KMS-11 (cell line): ENCODE results near the gene FARS2.

Source experiments
- H2AFZ ChIP-seq: fragments of 200-600 bp; sonication (generic); 2 replicates; pipeline ENCODE4 v1.6.1; 2016; ENCODE audit warnings: antibody characterized with exemption, mixed run types, low read depth
- H3K27ac ChIP-seq: fragments of 200-600 bp; sonication (generic); 2 replicates; pipeline ENCODE4 v1.6.1; 2016; ENCODE audit warnings: mild to moderate bottlenecking, mixed run types
- H3K27me3 ChIP-seq: fragments of 200-600 bp; sonication (generic); 2 replicates; pipeline ENCODE4 v1.6.1; 2017; ENCODE audit warnings: mild to moderate bottlenecking, low read depth, mixed run types, moderate library complexity; ENCODE audit not compliant: insufficient read depth
- H3K36me3 ChIP-seq: fragments of 200-600 bp; sonication (generic); 2 replicates; pipeline ENCODE4 v1.6.1; 2017; ENCODE audit warnings: mild to moderate bottlenecking, mixed run types; ENCODE audit not compliant: insufficient read depth
- H3K4me1 ChIP-seq: fragments of 200-600 bp; sonication (generic); 2 replicates; pipeline ENCODE4 v1.6.1; 2016; ENCODE audit warnings: mild to moderate bottlenecking, low read depth, mixed run types; ENCODE audit not compliant: poor library complexity, severe bottlenecking
- H3K4me2 ChIP-seq: fragments of 200-600 bp; sonication (generic); 2 replicates; pipeline ENCODE4 v1.7.0; 2016; ENCODE audit warnings: mild to moderate bottlenecking, mixed run types
- H3K4me3 ChIP-seq: fragments of 200-600 bp; sonication (generic); IDR thresholded peaks from 2 replicates; pipeline ENCODE4 v1.6.1; 2017; ENCODE audit warnings: low read depth, low read length, mixed read lengths; ENCODE audit not compliant: insufficient read depth
- H3K79me2 ChIP-seq: fragments of 200-600 bp; sonication (generic); 2 replicates; pipeline ENCODE4 v1.6.1; 2016; ENCODE audit warnings: low read depth, mixed run types; ENCODE audit not compliant: insufficient read depth
- H3K9ac ChIP-seq: fragments of 200-600 bp; sonication (generic); 2 replicates; pipeline ENCODE4 v1.6.1; 2016; ENCODE audit warnings: mild to moderate bottlenecking, mixed run types
- H4K20me1 ChIP-seq: fragments of 200-600 bp; sonication (generic); 2 replicates; pipeline ENCODE4 v1.6.1; 2016; ENCODE audit warnings: mild to moderate bottlenecking, mixed run types; ENCODE audit not compliant: insufficient read depth
- CTCF ChIP-seq: fragments of 200-600 bp; sonication (generic); conservative IDR thresholded peaks from 2 replicates; pipeline ENCODE4 v1.6.1; 2017; ENCODE audit warnings: low read depth, mild to moderate bottlenecking, antibody characterized with exemption, low read length, moderate library complexity, mixed read lengths

FARS2 gene

GRCh38 chr6:5504078-5504477 lies 242.8 kb downstream of the FARS2 start:
- Histone ChIP-seq H3K36me3 (no peaks in the 10 kb centered on the region), H4K20me1 (no peaks in the 10 kb centered on the region), H3K27ac (no peak overlapping the region), H2AFZ (no peak overlapping the region), H3K4me1 (no peaks in the 10 kb centered on the region), H3K4me2 (no peak overlapping the region), H3K9ac (no peak overlapping the region), H3K79me2 (no peaks in the 10 kb centered on the region), H3K4me3 (no peak overlapping the region), H3K27me3 (no peaks in the 10 kb centered on the region)
- TF ChIP-seq CTCF, result no peak

- TF ChIP-seq CTCF, result no peak
- H2AFZ ChIP-seq, result no peak overlapping the region
- no peaks in the 10 kb centered on the region for H3K79me2 ChIP-seq
- no peaks in the 10 kb centered on the region for H3K4me1 ChIP-seq
- H3K4me3 ChIP-seq, result no peak overlapping the region
- H3K36me3 ChIP-seq, result no peaks in the 10 kb centered on the region
- no peaks in the 10 kb centered on the region for H4K20me1 ChIP-seq
- H3K9ac ChIP-seq, result no peak overlapping the region
- H3K27ac ChIP-seq, result no peak overlapping the region
- no peaks in the 10 kb centered on the region for H3K27me3 ChIP-seq
- H3K4me2 ChIP-seq, result no peak overlapping the region
These were observed 244.8 kb downstream of the FARS2 start for GRCh38 chr6:5506149-5506548.

GRCh38 chr6:5506597-5506996 lies 245.3 kb downstream of the FARS2 start:
- H3K9ac ChIP-seq, result no peak overlapping the region
- no peaks in the 10 kb centered on the region for H4K20me1 ChIP-seq
- no peak overlapping the region for H3K4me2 ChIP-seq
- H3K36me3 ChIP-seq, result no peaks in the 10 kb centered on the region
- no peaks in the 10 kb centered on the region for H3K4me1 ChIP-seq
- no peak overlapping the region for H3K27ac ChIP-seq
- no peak for TF ChIP-seq CTCF
- H3K27me3 ChIP-seq, result no peaks in the 10 kb centered on the region
- H2AFZ ChIP-seq, result no peak overlapping the region
- no peak overlapping the region for H3K4me3 ChIP-seq
- H3K79me2 ChIP-seq, result no peaks in the 10 kb centered on the region

GRCh38 chr6:5507131-5507681 lies 245.9 kb downstream of the FARS2 start:
- H3K9ac ChIP-seq, result no peak overlapping the region
- H4K20me1 ChIP-seq, result no peaks in the 10 kb centered on the region
- no peak overlapping the region for H3K4me2 ChIP-seq
- no peak overlapping the region for H3K27ac ChIP-seq
- no peaks in the 10 kb centered on the region for H3K36me3 ChIP-seq
- no peak overlapping the region for H2AFZ ChIP-seq
- TF ChIP-seq CTCF, result no peak
- no peaks in the 10 kb centered on the region for H3K79me2 ChIP-seq
- H3K4me3 ChIP-seq, result no peak overlapping the region
- H3K4me1 ChIP-seq, result no peaks in the 10 kb centered on the region
- H3K27me3 ChIP-seq, result no peaks in the 10 kb centered on the region

- Histone ChIP-seq H3K27ac (no peak overlapping the region), H4K20me1 (no peaks in the 10 kb centered on the region), H2AFZ (no peak overlapping the region), H3K9ac (no peak overlapping the region), H3K4me2 (no peak overlapping the region), H3K79me2 (no peaks in the 10 kb centered on the region), H3K4me3 (no peak overlapping the region), H3K4me1 (peaks cover under 1% of the 10 kb centered on the region), H3K36me3 (no peaks in the 10 kb centered on the region), H3K27me3 (no peaks in the 10 kb centered on the region)
- no peak for TF ChIP-seq CTCF
These were observed 247.8 kb downstream of the FARS2 start for GRCh38 chr6:5509106-5509505.
